Gastrocnemius medialis (tissue), 4 donors: ENCODE data around the gene ECM1.

Experiments used
- POLR2A ChIP-seq, 2 donors: fragments of 450-650 bp; IDR thresholded peaks; one replicate each; pipeline ENCODE4 v1.6.1; 2017; ENCODE audit warnings: antibody characterized with exemption in 2 of 2, mild to moderate bottlenecking in 2 of 2, moderate library complexity in 2 of 2
- TF ChIP-seq, protein P1 (sequence below), 5 experiments: fragments of 450-650 bp in 3 of 5; fragments of 200-600 bp in 2 of 5; sonication (generic) in 2 of 5; IDR thresholded peaks in 4 of 5; conservative IDR thresholded peaks in 1 of 5; 1 replicate in 4 of 5; 2 replicates in 1 of 5; pipeline ENCODE4 v1.5.1; 2016 to 2019; ENCODE audit warnings: antibody characterized with exemption in 5 of 5, mild to moderate bottlenecking in 3 of 5, moderate library complexity in 3 of 5

GRCh38 chr1:150558761-150559655, 51.1 kb downstream of the ECM1 start:
- TF ChIP-seq, protein P1, sequence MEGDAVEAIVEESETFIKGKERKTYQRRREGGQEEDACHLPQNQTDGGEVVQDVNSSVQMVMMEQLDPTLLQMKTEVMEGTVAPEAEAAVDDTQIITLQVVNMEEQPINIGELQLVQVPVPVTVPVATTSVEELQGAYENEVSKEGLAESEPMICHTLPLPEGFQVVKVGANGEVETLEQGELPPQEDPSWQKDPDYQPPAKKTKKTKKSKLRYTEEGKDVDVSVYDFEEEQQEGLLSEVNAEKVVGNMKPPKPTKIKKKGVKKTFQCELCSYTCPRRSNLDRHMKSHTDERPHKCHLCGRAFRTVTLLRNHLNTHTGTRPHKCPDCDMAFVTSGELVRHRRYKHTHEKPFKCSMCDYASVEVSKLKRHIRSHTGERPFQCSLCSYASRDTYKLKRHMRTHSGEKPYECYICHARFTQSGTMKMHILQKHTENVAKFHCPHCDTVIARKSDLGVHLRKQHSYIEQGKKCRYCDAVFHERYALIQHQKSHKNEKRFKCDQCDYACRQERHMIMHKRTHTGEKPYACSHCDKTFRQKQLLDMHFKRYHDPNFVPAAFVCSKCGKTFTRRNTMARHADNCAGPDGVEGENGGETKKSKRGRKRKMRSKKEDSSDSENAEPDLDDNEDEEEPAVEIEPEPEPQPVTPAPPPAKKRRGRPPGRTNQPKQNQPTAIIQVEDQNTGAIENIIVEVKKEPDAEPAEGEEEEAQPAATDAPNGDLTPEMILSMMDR (IDR thresholded peaks at IDR 0.05 in 4 of 5, conservative IDR thresholded peaks at IDR 0.05 in 1 of 5), result no peak
- no peak for TF ChIP-seq POLR2A (IDR thresholded peaks at IDR 0.05)
